PC-9 (cell line): Measurements from ENCODE around the gene TRIM59. TPM values are rescaled to one million over a fixed set of nuclear protein-coding genes. Genes with fewer than 3 reads are reported as not detected.

Experiments
- BruUV-seq: library from RNA; stranded (reverse); fragments of 400-500 nt; replicated peaks from 2 replicates; lab custom pipeline; 2021; lab: Mats Ljungman, UMichigan
- CTCF ChIA-PET: fragments of 300-600 bp; sonication (Branson Sonifier 250); formaldehyde crosslinking; loops from one replicate; lab custom pipeline; 2022; ENCODE audit warnings: antibody characterized with exemption; lab: Charles Lee
- POLR2A ChIA-PET: fragments of 300-600 bp; sonication (Branson Sonifier 250); formaldehyde crosslinking; loops from one replicate; lab custom pipeline; 2022; ENCODE audit warnings: antibody characterized with exemption; ENCODE audit not compliant: unreplicated experiment; lab: Charles Lee
- DNase-seq, 2 experiments: peaks; one replicate each; pipeline versions ENCODE4 v3.0.0 to v3.0.0-alpha.2; 2015 to 2022; ENCODE audit warnings: mixed read lengths in 1 of 2
- H2AFZ ChIP-seq: fragments of 200-600 bp; sonication (generic); 2 replicates; pipeline ENCODE4 v1.8.1; 2017; ENCODE audit warnings: antibody characterized with exemption
- H3F3A ChIP-seq: fragments of 200-600 bp; sonication (generic); 2 replicates; pipeline ENCODE4 v1.8.1; 2017; ENCODE audit warnings: antibody characterized with exemption, mild to moderate bottlenecking, low read depth; ENCODE audit not compliant: insufficient read depth
- H3K27ac ChIP-seq: fragments of 200-600 bp; sonication (generic); 2 replicates; pipeline ENCODE4 v1.6.1; 2016; ENCODE audit warnings: mixed run types
- H3K27me3 ChIP-seq: fragments of 200-600 bp; sonication (generic); 2 replicates; pipeline ENCODE4 v1.6.1; 2016; ENCODE audit warnings: low read depth, mixed run types; ENCODE audit not compliant: insufficient read depth
- H3K36me3 ChIP-seq: fragments of 200-600 bp; sonication (generic); 2 replicates; pipeline ENCODE4 v1.6.1; 2016; ENCODE audit warnings: low read depth, mixed run types
- H3K4me1 ChIP-seq: fragments of 200-600 bp; sonication (generic); replicated peaks from 2 replicates; pipeline ENCODE4 v1.6.1; 2016; ENCODE audit warnings: mixed run types; ENCODE audit not compliant: insufficient read depth
- H3K4me2 ChIP-seq: fragments of 200-600 bp; sonication (generic); 2 replicates; pipeline ENCODE4 v1.6.1; 2017; ENCODE audit warnings: mixed run types
- H3K4me3 ChIP-seq: fragments of 200-600 bp; sonication (generic); 2 replicates; pipeline ENCODE4 v1.6.1; 2016; ENCODE audit warnings: mixed run types
- H3K79me2 ChIP-seq: fragments of 200-600 bp; sonication (generic); 2 replicates; pipeline ENCODE4 v1.6.1; 2017; ENCODE audit warnings: low read depth, mixed run types
- H3K9me2 ChIP-seq: fragments of 200-600 bp; sonication (generic); 2 replicates; pipeline ENCODE4 v1.8.1; 2017; ENCODE audit warnings: mild to moderate bottlenecking; ENCODE audit not compliant: insufficient read depth
- H3K9me3 ChIP-seq: fragments of 200-600 bp; sonication (generic); 2 replicates; pipeline ENCODE4 v1.8.1; 2016; ENCODE audit warnings: low read depth; ENCODE audit not compliant: insufficient read depth
- H4K20me1 ChIP-seq: fragments of 200-600 bp; sonication (generic); 2 replicates; pipeline ENCODE4 v1.8.1; 2017; ENCODE audit not compliant: insufficient read depth
- EZH2 ChIP-seq: fragments of 200-600 bp; sonication (generic); IDR thresholded peaks from 2 replicates; pipeline ENCODE4 v1.8.0; 2017; ENCODE audit warnings: antibody characterized with exemption, low read depth
- intact Hi-C: fragments of 100-400 bp; cut with micrococcal nuclease; formaldehyde crosslinking; loops from one replicate; pipeline ENCODE4 v1.10.0; 2022; ENCODE audit not compliant: unreplicated experiment
- total RNA-seq: library from RNA; stranded (reverse); gene quantifications from 2 replicates; pipeline ENCODE4 v1.2.3, GENCODE V29; 2021
- TF ChIP-seq, protein P1 (sequence below): fragments of 200-600 bp; sonication (generic); conservative IDR thresholded peaks from 2 replicates; pipeline ENCODE4 v1.6.1; 2017; ENCODE audit warnings: mixed run types, antibody characterized with exemption, mild to moderate bottlenecking, moderate library complexity

The TRIM59 gene
- total RNA-seq, 1 experiment from 2014 or later = 23.3 TPM

DNA sequence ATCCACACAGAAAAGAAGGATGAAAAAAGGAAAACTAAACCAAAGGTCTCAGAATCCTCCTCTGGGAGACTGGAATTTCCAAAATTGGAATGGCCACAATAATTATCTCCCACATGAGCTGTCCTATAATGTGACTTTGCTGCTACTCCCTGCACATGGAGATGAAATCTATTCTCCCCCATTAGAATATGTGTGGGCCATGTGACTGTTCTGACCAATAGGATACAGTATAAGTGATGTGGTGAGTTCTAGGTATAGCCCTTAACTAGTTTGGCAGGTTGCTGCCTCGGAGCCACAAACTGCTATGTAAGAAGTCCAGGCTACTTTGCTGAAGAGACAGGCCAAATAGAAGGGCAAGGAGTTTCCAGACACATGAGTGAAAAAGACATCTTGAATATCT is 5.2 kb downstream of the TRIM59 start:
- ChIA-PET CTCF (no interaction called here), POLR2A (interaction anchor here (0.6 kb wide), 1 partner anchor 234 kb away, joined by 4 read pairs; no protein-coding TSS in a partner anchor)
- DNase-seq = peak in 1 of 2 experiments; percentile 36
- intact Hi-C loops = no loop called here
- Histone ChIP-seq H3K27ac (no peak overlapping the region), H3K4me2 (no peak overlapping the region), H2AFZ (no peak overlapping the region), H3F3A (peaks cover 4% of the 10 kb centered on the region; the same call in 1 of the 2 replicates), H4K20me1 (no peaks in the 10 kb centered on the region), H3K9me2 (no peaks in the 10 kb centered on the region), H3K9me3 (no peaks in the 10 kb centered on the region), H3K36me3 (no peaks in the 10 kb centered on the region), H3K27me3 (no peaks in the 10 kb centered on the region), H3K4me3 (no peak overlapping the region), H3K79me2 (peaks cover 33% of the 10 kb centered on the region), H3K4me1 (peaks cover 21% of the 10 kb centered on the region)
- no peak for TF ChIP-seq EZH2
- TF ChIP-seq, protein P1, sequence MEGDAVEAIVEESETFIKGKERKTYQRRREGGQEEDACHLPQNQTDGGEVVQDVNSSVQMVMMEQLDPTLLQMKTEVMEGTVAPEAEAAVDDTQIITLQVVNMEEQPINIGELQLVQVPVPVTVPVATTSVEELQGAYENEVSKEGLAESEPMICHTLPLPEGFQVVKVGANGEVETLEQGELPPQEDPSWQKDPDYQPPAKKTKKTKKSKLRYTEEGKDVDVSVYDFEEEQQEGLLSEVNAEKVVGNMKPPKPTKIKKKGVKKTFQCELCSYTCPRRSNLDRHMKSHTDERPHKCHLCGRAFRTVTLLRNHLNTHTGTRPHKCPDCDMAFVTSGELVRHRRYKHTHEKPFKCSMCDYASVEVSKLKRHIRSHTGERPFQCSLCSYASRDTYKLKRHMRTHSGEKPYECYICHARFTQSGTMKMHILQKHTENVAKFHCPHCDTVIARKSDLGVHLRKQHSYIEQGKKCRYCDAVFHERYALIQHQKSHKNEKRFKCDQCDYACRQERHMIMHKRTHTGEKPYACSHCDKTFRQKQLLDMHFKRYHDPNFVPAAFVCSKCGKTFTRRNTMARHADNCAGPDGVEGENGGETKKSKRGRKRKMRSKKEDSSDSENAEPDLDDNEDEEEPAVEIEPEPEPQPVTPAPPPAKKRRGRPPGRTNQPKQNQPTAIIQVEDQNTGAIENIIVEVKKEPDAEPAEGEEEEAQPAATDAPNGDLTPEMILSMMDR = no peak
- no TSS peak for BruUV-seq

- Histone ChIP-seq H3K4me1 (no peaks in the 10 kb centered on the region), H3K79me2 (0 out of 2 replicates have a peak, but pooled peaks cover under 1% of the 10 kb centered on the region), H3K4me2 (no peak overlapping the region), H3K27me3 (no peaks in the 10 kb centered on the region), H3K27ac (no peak overlapping the region), H3F3A (peaks cover 11% of the 10 kb centered on the region), H3K4me3 (no peak overlapping the region), H3K36me3 (peaks cover 7% of the 10 kb centered on the region; the same call in 1 of the 2 replicates), H4K20me1 (no peaks in the 10 kb centered on the region), H3K9me2 (no peaks in the 10 kb centered on the region), H3K9me3 (no peaks in the 10 kb centered on the region), H2AFZ (no peak overlapping the region)
- no TSS peak for BruUV-seq
- POLR2A ChIA-PET = no interaction called here
- CTCF ChIA-PET = interaction anchor here (0.5 kb wide), 1 partner anchor 8 kb away, joined by 3 read pairs; no protein-coding TSS in a partner anchor
- intact Hi-C loops = no loop called here
- no peak for TF ChIP-seq EZH2
- TF ChIP-seq, protein P1 = no peak
- DNase-seq = no peak
These were observed 8.9 kb downstream of the TRIM59 start for GRCh38 chr3:160440687-160441086.

- H3K27ac ChIP-seq = no peak overlapping the region
- ChIA-PET POLR2A (no interaction called here), CTCF (interaction anchor here (0.6 kb wide), 1 partner anchor 449 kb away, joined by 3 read pairs; no protein-coding TSS in a partner anchor)
- intact Hi-C loops = no loop called here
- TF ChIP-seq, protein P1 = no peak
- TF ChIP-seq EZH2 = no peak
- H3K9me3 ChIP-seq = no peaks in the 10 kb centered on the region
- no peaks in the 10 kb centered on the region for H3K4me1 ChIP-seq
- no peaks in the 10 kb centered on the region for H3K27me3 ChIP-seq
- no peaks in the 10 kb centered on the region for H4K20me1 ChIP-seq
- no peak overlapping the region for H2AFZ ChIP-seq
- no peak overlapping the region for H3K4me3 ChIP-seq
- H3F3A ChIP-seq = peaks cover 34% of the 10 kb centered on the region
- no TSS peak for BruUV-seq
- no peak overlapping the region for H3K4me2 ChIP-seq
- H3K36me3 ChIP-seq = peaks cover 33% of the 10 kb centered on the region
- H3K79me2 ChIP-seq = no peaks in the 10 kb centered on the region
- no peaks in the 10 kb centered on the region for H3K9me2 ChIP-seq
- no peak for DNase-seq
These were observed 12.5 kb downstream of the TRIM59 start for GRCh38 chr3:160437083-160437455.
